ENCODE measurements around the gene MMAB.

MMAB gene

DNA sequence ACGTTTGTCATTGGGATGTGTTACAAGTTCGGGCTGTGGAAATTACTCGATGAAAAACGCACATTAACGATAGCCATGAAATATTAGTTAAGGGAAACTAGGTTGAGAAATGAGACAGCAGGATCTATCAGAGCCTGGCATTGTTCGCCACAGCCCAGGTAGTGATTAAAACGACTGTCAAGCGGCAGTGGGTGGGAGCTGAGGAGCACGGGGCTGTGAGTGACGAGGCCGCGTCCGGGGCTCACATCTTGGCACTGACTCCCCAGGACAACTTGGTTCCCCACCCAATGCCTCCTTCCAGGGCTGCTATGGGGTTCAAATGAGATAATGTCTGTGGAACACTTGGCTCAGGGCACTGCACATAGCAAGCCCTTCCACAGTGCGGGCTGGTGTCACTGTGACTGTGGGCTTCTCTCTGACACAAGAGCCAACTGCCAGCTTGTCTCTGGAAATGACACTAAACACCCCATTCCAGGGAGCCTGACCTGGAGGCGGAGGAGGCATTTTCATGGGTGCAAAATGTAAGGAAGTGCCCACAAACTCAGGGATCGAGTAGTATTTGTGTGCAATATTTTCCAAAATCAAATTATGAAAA, 19.3 kb downstream of the MMAB start:
- Histone ChIP-seq H3K36me3 (replicated peaks; ENCODE audit: low read depth, low read length) (no peaks in the 10 kb centered on the region), H4K20me1 (ENCODE audit: insufficient read depth, low read length) (no peaks in the 10 kb centered on the region), H3K27ac (ENCODE audit: low read length) (no peak overlapping the region), H2AFZ (ENCODE audit: low read depth, low read length) (no peak overlapping the region), H3K4me3 (ENCODE audit: low read length) (no peak overlapping the region), H3K27me3 (ENCODE audit: low read depth, low read length) (no peaks in the 10 kb centered on the region), H3K9me3 (ENCODE audit: insufficient read depth, low read length) (no peaks in the 10 kb centered on the region), H3K79me2 (ENCODE audit: low read length) (no peaks in the 10 kb centered on the region), H3K4me1 (ENCODE audit: low read length) (no peaks in the 10 kb centered on the region), H3K9ac (ENCODE audit: low read length) (no peak overlapping the region), H3K4me2 (ENCODE audit: low read length) (no peak overlapping the region)
- TF ChIP-seq EZH2phosphoT487 (IDR thresholded peaks at IDR 0.05; ENCODE audit: low read depth): no peak

DNA sequence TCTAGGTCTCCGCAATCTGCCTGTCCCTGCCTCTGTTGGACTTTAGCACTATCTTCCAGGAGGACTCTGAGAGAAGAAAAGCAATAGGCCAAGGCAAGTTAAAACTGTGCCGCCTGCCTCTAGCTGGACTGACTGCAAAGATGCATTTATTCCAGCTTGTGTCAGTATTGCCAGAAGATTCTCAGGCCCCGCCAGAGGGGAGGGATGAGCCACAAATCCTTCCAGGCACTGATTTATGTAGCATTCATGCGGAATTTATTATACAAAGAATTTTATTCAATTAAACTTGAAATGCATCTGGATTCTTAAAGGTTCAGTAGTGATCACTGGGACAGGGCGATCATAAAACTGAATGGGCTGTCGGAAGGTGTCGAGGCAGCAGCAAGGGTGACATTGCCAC, 19.8 kb downstream of the MMAB start:
- no peak overlapping the region for H3K9ac ChIP-seq (ENCODE audit: low read length)
- H3K27ac ChIP-seq (ENCODE audit: low read length): no peak overlapping the region
- no peak overlapping the region for H3K4me2 ChIP-seq (ENCODE audit: low read length)
- no peaks in the 10 kb centered on the region for H4K20me1 ChIP-seq (ENCODE audit: insufficient read depth, low read length)
- no peaks in the 10 kb centered on the region for H3K9me3 ChIP-seq (ENCODE audit: insufficient read depth, low read length)
- TF ChIP-seq EZH2phosphoT487 (IDR thresholded peaks at IDR 0.05; ENCODE audit: low read depth): no peak
- TF ChIP-seq, protein P1, sequence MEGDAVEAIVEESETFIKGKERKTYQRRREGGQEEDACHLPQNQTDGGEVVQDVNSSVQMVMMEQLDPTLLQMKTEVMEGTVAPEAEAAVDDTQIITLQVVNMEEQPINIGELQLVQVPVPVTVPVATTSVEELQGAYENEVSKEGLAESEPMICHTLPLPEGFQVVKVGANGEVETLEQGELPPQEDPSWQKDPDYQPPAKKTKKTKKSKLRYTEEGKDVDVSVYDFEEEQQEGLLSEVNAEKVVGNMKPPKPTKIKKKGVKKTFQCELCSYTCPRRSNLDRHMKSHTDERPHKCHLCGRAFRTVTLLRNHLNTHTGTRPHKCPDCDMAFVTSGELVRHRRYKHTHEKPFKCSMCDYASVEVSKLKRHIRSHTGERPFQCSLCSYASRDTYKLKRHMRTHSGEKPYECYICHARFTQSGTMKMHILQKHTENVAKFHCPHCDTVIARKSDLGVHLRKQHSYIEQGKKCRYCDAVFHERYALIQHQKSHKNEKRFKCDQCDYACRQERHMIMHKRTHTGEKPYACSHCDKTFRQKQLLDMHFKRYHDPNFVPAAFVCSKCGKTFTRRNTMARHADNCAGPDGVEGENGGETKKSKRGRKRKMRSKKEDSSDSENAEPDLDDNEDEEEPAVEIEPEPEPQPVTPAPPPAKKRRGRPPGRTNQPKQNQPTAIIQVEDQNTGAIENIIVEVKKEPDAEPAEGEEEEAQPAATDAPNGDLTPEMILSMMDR (IDR thresholded peaks at IDR 0.05; ENCODE audit: low read depth, low read length): no peak
- H3K36me3 ChIP-seq (replicated peaks; ENCODE audit: low read depth, low read length): no peaks in the 10 kb centered on the region
- H3K79me2 ChIP-seq (ENCODE audit: low read length): no peaks in the 10 kb centered on the region
- H3K27me3 ChIP-seq (ENCODE audit: low read depth, low read length): peaks cover 3% of the 10 kb centered on the region
- H3K4me3 ChIP-seq (ENCODE audit: low read length): no peak overlapping the region
- H3K4me1 ChIP-seq (ENCODE audit: low read length): no peaks in the 10 kb centered on the region
- H2AFZ ChIP-seq (ENCODE audit: low read depth, low read length): no peak overlapping the region

DNA sequence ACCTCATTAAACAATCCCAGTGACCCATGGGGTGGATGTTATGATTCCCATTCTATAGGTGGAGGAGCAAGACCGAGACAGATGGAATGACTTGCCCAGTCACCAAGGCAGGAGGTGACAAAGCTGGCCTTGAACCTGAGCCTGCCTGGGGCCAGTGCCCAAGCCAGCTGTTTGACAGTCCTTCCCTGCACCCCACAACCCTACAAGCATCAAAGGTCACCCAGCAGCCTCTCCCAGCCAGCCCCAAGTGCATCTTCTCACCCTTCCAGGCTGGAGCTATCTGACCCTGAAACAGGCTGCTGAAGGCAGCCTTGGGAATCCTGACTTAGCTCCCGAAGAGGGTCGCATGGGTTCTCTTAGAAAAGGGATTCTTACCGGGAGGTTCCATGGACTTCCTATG, 20.3 kb downstream of the MMAB start:
- no peaks in the 10 kb centered on the region for H4K20me1 ChIP-seq (ENCODE audit: insufficient read depth, low read length)
- TF ChIP-seq EZH2phosphoT487 (IDR thresholded peaks at IDR 0.05; ENCODE audit: low read depth): no peak
- TF ChIP-seq, protein P1 (IDR thresholded peaks at IDR 0.05; ENCODE audit: low read depth, low read length): no peak
- peaks cover 6% of the 10 kb centered on the region for H3K27me3 ChIP-seq (ENCODE audit: low read depth, low read length)
- H3K27ac ChIP-seq (ENCODE audit: low read length): no peak overlapping the region
- no peaks in the 10 kb centered on the region for H3K9me3 ChIP-seq (ENCODE audit: insufficient read depth, low read length)
- no peak overlapping the region for H3K4me3 ChIP-seq (ENCODE audit: low read length)
- H3K4me2 ChIP-seq (ENCODE audit: low read length): no peak overlapping the region
- H3K79me2 ChIP-seq (ENCODE audit: low read length): no peaks in the 10 kb centered on the region
- no peak overlapping the region for H2AFZ ChIP-seq (ENCODE audit: low read depth, low read length)
- no peaks in the 10 kb centered on the region for H3K4me1 ChIP-seq (ENCODE audit: low read length)
- H3K9ac ChIP-seq (ENCODE audit: low read length): no peak overlapping the region
- H3K36me3 ChIP-seq (replicated peaks; ENCODE audit: low read depth, low read length): no peaks in the 10 kb centered on the region

DNA sequence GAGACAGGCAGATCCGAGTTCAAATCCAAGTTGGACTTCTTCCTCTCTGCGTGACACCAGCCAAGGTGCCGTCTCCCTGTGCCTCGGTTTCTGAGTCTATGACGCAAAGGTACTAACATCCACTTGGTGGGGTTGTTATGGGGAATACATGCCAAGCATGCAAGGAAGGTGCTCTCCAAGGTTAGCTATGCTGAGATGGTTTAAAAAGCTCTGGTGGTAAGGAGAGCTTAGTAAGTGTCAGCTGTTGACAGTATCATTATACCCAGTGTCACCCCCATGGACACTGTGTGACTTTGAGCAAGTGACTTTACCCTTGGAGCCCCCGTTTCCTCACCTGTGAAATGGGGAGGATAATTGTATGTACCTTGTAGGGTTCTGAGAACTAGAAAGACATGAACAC, 22.2 kb downstream of the MMAB start:
- TF ChIP-seq, protein P1 (IDR thresholded peaks at IDR 0.05; ENCODE audit: low read depth, low read length): no peak
- no peak for TF ChIP-seq EZH2phosphoT487 (IDR thresholded peaks at IDR 0.05; ENCODE audit: low read depth)

More for the DNA sequence above, 22.2 kb downstream of the MMAB start:
- Histone ChIP-seq H3K4me2 (ENCODE audit: low read length) (no peak overlapping the region), H2AFZ (ENCODE audit: low read depth, low read length) (no peak overlapping the region), H3K9ac (ENCODE audit: low read length) (no peak overlapping the region), H4K20me1 (ENCODE audit: insufficient read depth, low read length) (no peaks in the 10 kb centered on the region), H3K79me2 (ENCODE audit: low read length) (no peaks in the 10 kb centered on the region), H3K4me1 (ENCODE audit: low read length) (no peaks in the 10 kb centered on the region), H3K9me3 (ENCODE audit: insufficient read depth, low read length) (no peaks in the 10 kb centered on the region), H3K27me3 (ENCODE audit: low read depth, low read length) (peaks cover 11% of the 10 kb centered on the region), H3K4me3 (ENCODE audit: low read length) (no peak overlapping the region), H3K36me3 (replicated peaks; ENCODE audit: low read depth, low read length) (no peaks in the 10 kb centered on the region), H3K27ac (ENCODE audit: low read length) (no peak overlapping the region)

Data from OCI-LY3 (cell line).